B cell (primary cell): ENCODE measurements around the gene TRIM9.

Experiments
- EZH2 ChIP-seq: IDR thresholded peaks from 2 replicates; pipeline ENCODE4 v1.6.1; 2012; ENCODE audit warnings: borderline replicate concordance, low read depth, mild to moderate bottlenecking, moderate library complexity, low read length; ENCODE audit not compliant: insufficient read depth, poor library complexity, severe bottlenecking
- TF ChIP-seq, protein P1 (sequence below): fragments of 200-600 bp; IDR thresholded peaks from one replicate; pipeline ENCODE4 v1.8.0; 2022; ENCODE audit warnings: antibody characterized with exemption, mild to moderate bottlenecking

GRCh38 chr14:51056421-51056820, 38.5 kb downstream of the TRIM9 start:
- TF ChIP-seq, protein P1, sequence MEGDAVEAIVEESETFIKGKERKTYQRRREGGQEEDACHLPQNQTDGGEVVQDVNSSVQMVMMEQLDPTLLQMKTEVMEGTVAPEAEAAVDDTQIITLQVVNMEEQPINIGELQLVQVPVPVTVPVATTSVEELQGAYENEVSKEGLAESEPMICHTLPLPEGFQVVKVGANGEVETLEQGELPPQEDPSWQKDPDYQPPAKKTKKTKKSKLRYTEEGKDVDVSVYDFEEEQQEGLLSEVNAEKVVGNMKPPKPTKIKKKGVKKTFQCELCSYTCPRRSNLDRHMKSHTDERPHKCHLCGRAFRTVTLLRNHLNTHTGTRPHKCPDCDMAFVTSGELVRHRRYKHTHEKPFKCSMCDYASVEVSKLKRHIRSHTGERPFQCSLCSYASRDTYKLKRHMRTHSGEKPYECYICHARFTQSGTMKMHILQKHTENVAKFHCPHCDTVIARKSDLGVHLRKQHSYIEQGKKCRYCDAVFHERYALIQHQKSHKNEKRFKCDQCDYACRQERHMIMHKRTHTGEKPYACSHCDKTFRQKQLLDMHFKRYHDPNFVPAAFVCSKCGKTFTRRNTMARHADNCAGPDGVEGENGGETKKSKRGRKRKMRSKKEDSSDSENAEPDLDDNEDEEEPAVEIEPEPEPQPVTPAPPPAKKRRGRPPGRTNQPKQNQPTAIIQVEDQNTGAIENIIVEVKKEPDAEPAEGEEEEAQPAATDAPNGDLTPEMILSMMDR: no peak
- TF ChIP-seq EZH2: no peak
